ENCODE data around the gene GBGT1. TPM values are rescaled to one million over a fixed set of nuclear protein-coding genes. Genes with fewer than 3 reads are reported as not detected.

The GBGT1 gene
- total and polyA plus RNA-seq, 2 experiments from 2014 or later: 4.0 to 10.1 TPM

GRCh38 chr9:133124907-133125275, 38.8 kb downstream of the GBGT1 start:
- peaks cover 23% of the 10 kb centered on the region for H3K4me1 ChIP-seq (ENCODE audit: insufficient read depth)
- H3K9me3 ChIP-seq (ENCODE audit: low read depth): no peaks in the 10 kb centered on the region
- no peak overlapping the region for H3K4me3 ChIP-seq
- TF ChIP-seq CTCF (IDR thresholded peaks at IDR 0.05; ENCODE audit: poor library complexity) (no peak), EZH2 (IDR thresholded peaks at IDR 0.05; ENCODE audit: borderline replicate concordance) (no peak), EZH2phosphoT487 (IDR thresholded peaks at IDR 0.05; ENCODE audit: low read depth, severe bottlenecking, unreplicated experiment) (no peak)
- WGBS (ENCODE audit: low lambda C conversion rate, missing lambda C conversion rate): 91% methylated on average over 2 of the region's 2 CpGs
- H3K27ac ChIP-seq: no peak overlapping the region
- H3K9me2 ChIP-seq (replicated peaks; ENCODE audit: insufficient read depth): no peaks in the 10 kb centered on the region
- DNase-seq (ENCODE audit: low spot score): no peak
- H2AFZ ChIP-seq: no peak overlapping the region
- no peaks in the 10 kb centered on the region for H3K36me3 ChIP-seq (replicated peaks; ENCODE audit: insufficient read depth, low read depth)
- H3K27me3 ChIP-seq: no peaks in the 10 kb centered on the region
- H4K20me1 ChIP-seq (ENCODE audit: insufficient read depth, poor library complexity, severe bottlenecking): peaks cover 21% of the 10 kb centered on the region
- H3K4me2 ChIP-seq: no peak overlapping the region
- peaks cover 11% of the 10 kb centered on the region for H3K79me2 ChIP-seq

- 96% methylated on average over 8 of the region's 8 CpGs for WGBS (ENCODE audit: low lambda C conversion rate, missing lambda C conversion rate)
- H3K4me1 ChIP-seq (ENCODE audit: insufficient read depth): peaks cover 29% of the 10 kb centered on the region
- DNase-seq (ENCODE audit: low spot score): no peak
- H3K36me3 ChIP-seq (replicated peaks; ENCODE audit: insufficient read depth, low read depth): no peaks in the 10 kb centered on the region
- H3K9me2 ChIP-seq (replicated peaks; ENCODE audit: insufficient read depth): no peaks in the 10 kb centered on the region
- no peaks in the 10 kb centered on the region for H3K27me3 ChIP-seq
- peaks cover 24% of the 10 kb centered on the region for H4K20me1 ChIP-seq (ENCODE audit: insufficient read depth, poor library complexity, severe bottlenecking)
- H3K4me2 ChIP-seq: no peak overlapping the region
- H2AFZ ChIP-seq: no peak overlapping the region
- H3K9me3 ChIP-seq (ENCODE audit: low read depth): no peaks in the 10 kb centered on the region
- TF ChIP-seq EZH2 (IDR thresholded peaks at IDR 0.05; ENCODE audit: borderline replicate concordance) (no peak), CTCF (IDR thresholded peaks at IDR 0.05; ENCODE audit: poor library complexity) (no peak), EZH2phosphoT487 (IDR thresholded peaks at IDR 0.05; ENCODE audit: low read depth, severe bottlenecking, unreplicated experiment) (no peak)
- H3K27ac ChIP-seq: no peak overlapping the region
- no peak overlapping the region for H3K4me3 ChIP-seq
- H3K79me2 ChIP-seq: peaks cover 14% of the 10 kb centered on the region
Observed at GRCh38 chr9:133124123-133124906, 39.4 kb downstream of the GBGT1 start.

- DNase-seq (ENCODE audit: low spot score): peak; percentile 86
Observed at GRCh38 chr9:133122935-133123611, 40.6 kb downstream of the GBGT1 start.

More at GRCh38 chr9:133122935-133123611, 40.6 kb downstream of the GBGT1 start:
- Histone ChIP-seq H3K36me3 (replicated peaks; ENCODE audit: insufficient read depth, low read depth) (no peaks in the 10 kb centered on the region), H3K4me1 (ENCODE audit: insufficient read depth) (peaks cover 40% of the 10 kb centered on the region), H3K4me2 (peak overlapping the region; percentile 58), H4K20me1 (ENCODE audit: insufficient read depth, poor library complexity, severe bottlenecking) (peaks cover 25% of the 10 kb centered on the region), H3K4me3 (no peak overlapping the region), H3K9me2 (replicated peaks; ENCODE audit: insufficient read depth) (no peaks in the 10 kb centered on the region), H3K27me3 (no peaks in the 10 kb centered on the region), H3K27ac (peak overlapping the region; percentile 80), H3K79me2 (peaks cover 20% of the 10 kb centered on the region), H3K9me3 (ENCODE audit: low read depth) (no peaks in the 10 kb centered on the region), H2AFZ (no peak overlapping the region)
- whole genome bisulfite sequencing (ENCODE audit: low lambda C conversion rate, missing lambda C conversion rate): 28% methylated on average over 19 of the region's 19 CpGs
- no peak for TF ChIP-seq CTCF (IDR thresholded peaks at IDR 0.05; ENCODE audit: poor library complexity)
- TF ChIP-seq EZH2 (IDR thresholded peaks at IDR 0.05; ENCODE audit: borderline replicate concordance): no peak
- TF ChIP-seq EZH2phosphoT487 (IDR thresholded peaks at IDR 0.05; ENCODE audit: low read depth, severe bottlenecking, unreplicated experiment): no peak

Data from hepatocyte (in vitro differentiated cells).